ENCODE results near the gene ZNF282.

GRCh38 chr7:149229526-149229925, 34.2 kb downstream of the ZNF282 start:
- TF ChIP-seq POLR2A (IDR thresholded peaks at IDR 0.05; ENCODE audit: low read length) (no peak), GATA1 (IDR thresholded peaks at IDR 0.05; ENCODE audit: low read depth, low read length) (no peak)
